CD14-positive monocyte (primary cell): Measurements from ENCODE around the gene TMEM181. TPM values are rescaled to one million over a fixed set of nuclear protein-coding genes. Genes with fewer than 3 reads are reported as not detected.

Experiments used
- DNase-seq, 3 donors: peaks; one replicate each; pipeline ENCODE4 v3.0.0-alpha.2; 2011 to 2022
- H2AFZ ChIP-seq: 2 replicates; pipeline ENCODE4 v1.6.0; 2012; ENCODE audit warnings: mild to moderate bottlenecking, low read depth, low read length, inconsistent platforms; ENCODE audit not compliant: insufficient read depth, poor library complexity, severe bottlenecking
- H3K27ac ChIP-seq, 2 donors: 1 replicate in 1 of 2; 2 replicates in 1 of 2; pipeline ENCODE4 v1.5.1; 2012 to 2013; ENCODE audit warnings: low read length in 2 of 2, control low read depth in 1 of 2, inconsistent platforms in 1 of 2, low read depth in 1 of 2, mild to moderate bottlenecking in 1 of 2
- H3K27me3 ChIP-seq, 2 donors: one replicate each; pipeline versions ENCODE4 v1.6.0 to v1.6.1; 2011 to 2013; ENCODE audit warnings: low read length in 2 of 2; ENCODE audit not compliant: control insufficient read depth in 2 of 2, insufficient read depth in 2 of 2
- H3K36me3 ChIP-seq, 2 donors: replicated peaks in 1 of 2; 1 replicate in 1 of 2; 2 replicates in 1 of 2; pipeline versions ENCODE4 v1.5.1 to v1.6.1; 2012 to 2013; ENCODE audit warnings: low read length in 2 of 2, control low read depth in 1 of 2, inconsistent platforms in 1 of 2, mild to moderate bottlenecking in 1 of 2; ENCODE audit not compliant: insufficient read depth in 2 of 2, control insufficient read depth in 1 of 2
- H3K4me1 ChIP-seq, 2 donors: 1 replicate in 1 of 2; 2 replicates in 1 of 2; pipeline versions ENCODE4 v1.5.1 to v1.6.1; 2012 to 2013; ENCODE audit warnings: low read length in 2 of 2, control low read depth in 1 of 2, inconsistent platforms in 1 of 2, mild to moderate bottlenecking in 1 of 2, moderate library complexity in 1 of 2; ENCODE audit not compliant: insufficient read depth in 2 of 2, control insufficient read depth in 1 of 2
- H3K4me2 ChIP-seq: replicated peaks from 2 replicates; pipeline ENCODE3; 2012; ENCODE audit warnings: low read length, moderate library complexity, mild to moderate bottlenecking; ENCODE audit not compliant: poor library complexity, severe bottlenecking; ENCODE audit errors: extremely low read depth
- H3K4me3 ChIP-seq, 3 experiments: fragments of 200-600 bp in 1 of 3; sonication (generic) in 1 of 3; replicated peaks in 1 of 3; 1 replicate in 2 of 3; 2 replicates in 1 of 3; pipeline ENCODE4 v1.5.1; 2011 to 2013; ENCODE audit warnings: low read length in 3 of 3, mild to moderate bottlenecking in 3 of 3, control low read depth in 2 of 3, low read depth in 2 of 3, inconsistent platforms in 1 of 3, moderate library complexity in 1 of 3
- H3K79me2 ChIP-seq: 2 replicates; pipeline ENCODE4 v1.6.0; 2012; ENCODE audit warnings: mild to moderate bottlenecking, control low read depth, inconsistent platforms, low read length, moderate library complexity; ENCODE audit not compliant: insufficient read depth
- H3K9ac ChIP-seq: 2 replicates; pipeline ENCODE4 v1.6.0; 2017; ENCODE audit warnings: low read length, mild to moderate bottlenecking; ENCODE audit not compliant: insufficient read depth, poor library complexity, severe bottlenecking
- H3K9me3 ChIP-seq, 2 donors: replicated peaks in 1 of 2; 1 replicate in 1 of 2; 2 replicates in 1 of 2; pipeline versions ENCODE4 v1.5.1 to v1.6.1; 2012 to 2013; ENCODE audit warnings: low read length in 2 of 2, control low read depth in 1 of 2; ENCODE audit not compliant: control insufficient read depth in 1 of 2, insufficient read depth in 1 of 2
- H4K20me1 ChIP-seq: 2 replicates; pipeline ENCODE4 v1.6.0; 2012; ENCODE audit warnings: mild to moderate bottlenecking, low read length, control low read depth, moderate library complexity; ENCODE audit not compliant: insufficient read depth
- H3K27ac Mint-ChIP-seq, 7 donors: one replicate each; pipeline ENCODE4 v1.8.0; 2020; ENCODE audit warnings: mild to moderate bottlenecking in 7 of 7, mixed read lengths in 7 of 7, moderate library complexity in 6 of 7, inconsistent platforms in 2 of 7
- H3K27me3 Mint-ChIP-seq, 3 donors: one replicate each; pipeline ENCODE4 v1.8.0; 2021 to 2022; ENCODE audit warnings: low read depth in 3 of 3, mild to moderate bottlenecking in 3 of 3, mixed read lengths in 3 of 3, moderate library complexity in 3 of 3, inconsistent platforms in 1 of 3
- H3K36me3 Mint-ChIP-seq, 2 donors: one replicate each; pipeline ENCODE4 v1.8.0; 2020; ENCODE audit warnings: mixed read lengths in 2 of 2, inconsistent platforms in 1 of 2, mild to moderate bottlenecking in 1 of 2
- H3K4me1 Mint-ChIP-seq: one replicate; pipeline ENCODE4 v1.8.0; 2020; ENCODE audit warnings: mild to moderate bottlenecking, mixed read lengths
- H3K4me3 Mint-ChIP-seq, 2 donors: one replicate each; pipeline ENCODE4 v1.8.0; 2020; ENCODE audit warnings: mild to moderate bottlenecking in 2 of 2, mixed read lengths in 2 of 2, moderate library complexity in 1 of 2
- H3K9me3 Mint-ChIP-seq, 7 donors: one replicate each; pipeline ENCODE4 v1.8.0; 2020 to 2022; ENCODE audit warnings: mixed read lengths in 7 of 7, mild to moderate bottlenecking in 6 of 7, moderate library complexity in 6 of 7, inconsistent platforms in 2 of 7
- CTCF ChIP-seq: fragments of 200-600 bp; IDR thresholded peaks from one replicate; pipeline ENCODE4 v1.8.0; 2022; ENCODE audit warnings: antibody characterized with exemption, mild to moderate bottlenecking
- WGBS: methylation state at CpG from one replicate; pipeline ENCODE4 v1.1.5; 2013; ENCODE audit warnings: missing lambda C conversion rate; ENCODE audit not compliant: insufficient coverage; 5-methylcytosine and 5-hydroxymethylcytosine counted together
- intact Hi-C, 2 donors: fragments of 100-400 bp; cut with micrococcal nuclease; formaldehyde crosslinking; loops; one replicate each; pipeline versions ENCODE4 v1.15.0 to v1.15.1; 2023
- polyA plus RNA-seq, 3 donors: library from polyadenylated mRNA; depleted of rRNA in 1 of 3; unstranded in 2 of 3; stranded (reverse) in 1 of 3; fragments of 300-500 nt in 2 of 3; fragments of >200 nt in 1 of 3; fragmentation: Illumina TruSeq in 2 of 3; gene quantifications; 1 replicate in 2 of 3; 2 replicates in 1 of 3; pipeline ENCODE4 v1.2.3, GENCODE V29; 2012 to 2021

TMEM181 gene
- polyA plus RNA-seq, 3 donors = 2.4 to 6.8 (median 2.6) TPM

GRCh38 chr6:158572653-158573541, 13.0 kb downstream of the TMEM181 start:
- DNase-seq = no peak
- Histone ChIP-seq H2AFZ (no peak overlapping the region), H3K27me3 (no peaks in the 10 kb centered on the region), H3K4me3 (no peak overlapping the region), H3K36me3 (peaks cover 14 to 30% of the 10 kb centered on the region in 2 donors), H3K79me2 (peaks cover 47% of the 10 kb centered on the region), H3K27ac (no peak overlapping the region), H3K4me1 (peaks cover 28 to 31% of the 10 kb centered on the region in 2 donors), H3K4me2 (no peak overlapping the region), H3K9ac (no peak overlapping the region), H4K20me1 (peaks cover 65% of the 10 kb centered on the region), H3K9me3 (no peaks in the 10 kb centered on the region)
- H3K4me3 Mint-ChIP-seq = no peak overlapping the region
- H3K9me3 Mint-ChIP-seq = peaks cover 0 to 3% (median 0%) of the 10 kb centered on the region in 7 donors
- peak overlapping the region in 3 of 7 donors; percentile 55 to 70 (median 65) for H3K27ac Mint-ChIP-seq
- intact Hi-C loops = no loop called here
- TF ChIP-seq CTCF = no peak
- H3K27me3 Mint-ChIP-seq = peaks cover 1% of the 10 kb centered on the region in 3 donors
- peaks cover 33 to 37% of the 10 kb centered on the region in 2 donors for H3K36me3 Mint-ChIP-seq
- WGBS = 93% methylated on average over 26 of the region's 28 CpGs
- H3K4me1 Mint-ChIP-seq = peaks cover 60% of the 10 kb centered on the region

GRCh38 chr6:158573542-158573931, 13.6 kb downstream of the TMEM181 start:
- H3K79me2 ChIP-seq = peaks cover 42% of the 10 kb centered on the region
- H4K20me1 ChIP-seq = peaks cover 63% of the 10 kb centered on the region
- intact Hi-C loops = no loop called here
- H3K9me3 Mint-ChIP-seq = peaks cover 0 to 3% (median 0%) of the 10 kb centered on the region in 7 donors
- peak overlapping the region in 3 of 7 donors; percentile 4 to 54 (median 48) for H3K27ac Mint-ChIP-seq
- no peak overlapping the region for H2AFZ ChIP-seq
- no peaks in the 10 kb centered on the region for H3K27me3 ChIP-seq
- H3K4me3 Mint-ChIP-seq = no peak overlapping the region
- peaks cover 55% of the 10 kb centered on the region for H3K4me1 Mint-ChIP-seq
- no peak overlapping the region for H3K27ac ChIP-seq
- H3K4me1 ChIP-seq = peaks cover 26 to 27% of the 10 kb centered on the region in 2 donors
- H3K36me3 ChIP-seq = peaks cover 14 to 30% of the 10 kb centered on the region in 2 donors
- no peak overlapping the region for H3K4me3 ChIP-seq
- WGBS = 100% methylated on average over 10 of the region's 10 CpGs
- no peak for DNase-seq
- no peaks in the 10 kb centered on the region for H3K9me3 ChIP-seq
- TF ChIP-seq CTCF = no peak
- H3K9ac ChIP-seq = no peak overlapping the region
- H3K27me3 Mint-ChIP-seq = peaks cover 1% of the 10 kb centered on the region in 3 donors
- H3K4me2 ChIP-seq = no peak overlapping the region
- H3K36me3 Mint-ChIP-seq = peaks cover 33 to 40% of the 10 kb centered on the region in 2 donors
